ENCODE results near the gene MACROD2.

The MACROD2 gene

GRCh38 chr20:14526891-14527290 lies 531.6 kb downstream of the MACROD2 start:
- DNase-seq (ENCODE audit: low spot score): no peak

DNA sequence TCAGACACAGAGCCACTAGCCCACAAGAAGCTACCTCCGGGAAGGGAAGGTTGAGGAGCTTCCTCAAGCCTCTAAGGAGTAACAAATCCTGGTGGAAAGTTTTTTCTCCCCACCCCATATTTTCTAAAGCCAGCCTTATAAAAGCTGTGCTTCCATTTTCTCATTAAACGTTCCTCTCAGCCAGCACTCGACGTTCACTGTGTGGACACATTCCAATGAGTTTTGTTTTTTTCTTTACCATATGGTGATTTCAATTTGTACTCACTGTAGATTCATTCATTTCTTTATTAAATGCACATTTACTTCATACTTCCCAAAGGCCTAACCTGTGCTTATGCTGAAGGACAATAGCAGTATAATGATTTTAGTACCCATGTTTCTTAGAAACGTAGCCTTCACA lies 536.5 kb downstream of the MACROD2 start:
- no peak for DNase-seq (ENCODE audit: low spot score)

DNA sequence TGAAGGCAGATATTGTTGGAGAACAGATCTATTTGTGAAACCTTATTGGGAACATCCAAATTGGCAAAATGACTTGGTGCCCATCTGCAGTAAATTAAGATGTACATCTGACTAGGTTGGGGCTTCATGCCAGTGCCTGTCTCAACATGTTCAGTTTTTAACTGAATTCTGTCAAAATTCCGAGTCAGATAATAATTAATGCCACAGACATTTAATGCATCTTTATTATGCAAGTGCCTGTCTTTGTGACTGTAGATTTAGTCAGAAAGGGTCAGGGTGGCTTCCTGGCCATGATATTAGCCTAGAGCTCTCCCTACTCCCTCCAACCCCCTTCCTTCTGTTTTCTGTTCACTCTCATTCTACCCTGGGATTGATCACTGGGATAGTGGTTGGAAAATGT lies 541.4 kb downstream of the MACROD2 start:
- DNase-seq (ENCODE audit: low spot score): no peak

DNA sequence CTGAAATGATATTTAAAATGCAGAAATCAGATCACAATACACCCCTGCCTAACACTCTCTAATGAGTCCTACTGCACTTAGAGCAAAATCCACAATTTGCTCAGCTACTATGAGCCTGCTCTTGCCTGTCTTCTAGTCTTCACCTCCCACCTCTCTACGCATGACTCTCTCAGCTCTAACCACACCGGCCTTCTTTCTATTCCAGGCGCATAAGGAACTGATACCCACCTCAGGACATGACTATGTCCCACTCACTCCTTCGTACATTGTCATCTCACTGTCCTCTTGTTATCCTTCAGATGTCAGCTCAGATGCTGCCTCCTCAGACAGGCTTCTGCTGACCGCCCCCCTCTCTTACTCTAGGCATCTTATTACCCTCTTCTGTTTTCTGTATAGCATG lies 543.1 kb downstream of the MACROD2 start:
- no peak for DNase-seq (ENCODE audit: low spot score)

DNA sequence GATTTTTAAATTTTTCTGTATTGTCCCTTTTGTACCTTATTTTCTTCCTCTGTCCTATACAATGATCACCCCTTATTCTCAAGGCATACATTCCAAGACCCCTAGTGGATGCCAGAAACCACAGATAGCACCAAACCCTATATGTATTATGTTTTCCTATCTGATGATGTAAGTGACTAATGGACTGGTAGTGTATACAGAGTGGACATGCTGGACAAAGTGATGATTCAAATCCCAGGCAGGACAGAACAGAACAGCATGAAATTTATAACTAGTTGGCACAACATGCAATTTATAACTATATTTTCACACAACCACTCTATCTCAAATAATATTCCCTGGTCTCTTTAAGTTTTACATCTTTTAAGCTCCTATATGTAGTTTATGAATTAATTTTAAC lies 547.7 kb downstream of the MACROD2 start:
- no peak for DNase-seq (ENCODE audit: low spot score)

DNA sequence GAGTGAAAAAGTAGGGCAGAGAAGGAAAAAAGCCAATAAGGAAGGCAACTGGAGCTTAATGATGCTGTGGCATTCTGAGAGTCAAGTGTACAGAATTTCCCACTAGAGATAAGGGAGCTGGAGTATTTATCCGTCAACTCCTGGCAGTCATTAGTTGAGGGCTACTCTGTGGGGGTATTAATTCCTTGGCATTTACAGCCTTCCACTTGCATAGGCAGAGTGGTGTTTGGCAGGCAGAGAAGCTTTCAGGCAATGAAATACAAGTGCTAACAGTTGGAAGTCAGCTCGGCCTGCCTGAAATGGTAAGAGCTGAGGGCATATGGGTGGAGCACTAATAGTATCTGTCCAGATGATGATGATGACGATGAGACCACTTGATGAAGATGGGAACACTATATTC lies 549.4 kb downstream of the MACROD2 start:
- no peak for DNase-seq (ENCODE audit: low spot score)

GRCh38 chr20:14550655-14551054 lies 555.3 kb downstream of the MACROD2 start:
- no peak for DNase-seq (ENCODE audit: low spot score)

GRCh38 chr20:14553774-14554534 lies 558.6 kb downstream of the MACROD2 start:
- no peak for DNase-seq (ENCODE audit: low spot score)

DNA sequence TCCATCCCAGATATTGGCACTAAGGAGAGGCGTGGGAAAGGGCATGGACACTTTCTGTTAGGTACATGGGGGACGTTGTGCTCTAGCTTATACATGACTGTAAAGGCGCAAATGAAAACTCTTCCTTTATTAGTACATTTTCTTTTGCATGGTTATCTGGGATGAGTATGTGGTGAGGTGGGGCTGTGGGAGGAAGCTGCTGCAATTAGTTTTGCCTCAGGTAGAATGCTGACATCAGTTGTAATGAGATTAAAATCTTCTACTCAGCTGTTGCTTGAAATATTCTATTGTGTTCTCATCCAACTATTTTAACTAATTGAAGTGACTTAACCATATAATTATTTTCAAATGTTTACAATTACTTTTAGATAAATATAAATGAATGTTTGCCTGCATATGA lies 560.4 kb downstream of the MACROD2 start:
- DNase-seq (ENCODE audit: low spot score): no peak

DNA sequence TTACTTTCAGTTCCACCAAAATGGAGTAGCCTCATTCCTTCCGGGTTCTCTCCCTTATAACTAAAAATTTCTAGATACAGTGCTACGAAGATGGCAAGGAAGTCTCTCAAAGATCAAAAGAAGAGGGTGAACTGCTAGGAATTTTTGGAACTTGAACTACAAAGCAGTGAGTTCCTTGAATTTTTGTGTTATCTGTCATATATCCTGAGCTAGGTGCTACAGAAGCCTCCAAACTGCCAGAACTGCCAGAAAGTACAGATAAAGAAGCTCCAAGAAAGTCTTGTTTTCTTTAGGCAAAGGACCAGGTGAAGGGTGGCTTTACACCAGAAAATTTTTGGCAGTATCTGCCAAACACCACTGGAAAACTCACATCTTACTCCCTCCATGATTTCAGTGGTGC lies 560.9 kb downstream of the MACROD2 start:
- no peak for DNase-seq (ENCODE audit: low spot score)

- DNase-seq (ENCODE audit: low spot score): no peak
Observed at GRCh38 chr20:14559612-14560011, 564.3 kb downstream of the MACROD2 start.

- no peak for DNase-seq (ENCODE audit: low spot score)
Observed at GRCh38 chr20:14561741-14562221, 566.5 kb downstream of the MACROD2 start.

DNA sequence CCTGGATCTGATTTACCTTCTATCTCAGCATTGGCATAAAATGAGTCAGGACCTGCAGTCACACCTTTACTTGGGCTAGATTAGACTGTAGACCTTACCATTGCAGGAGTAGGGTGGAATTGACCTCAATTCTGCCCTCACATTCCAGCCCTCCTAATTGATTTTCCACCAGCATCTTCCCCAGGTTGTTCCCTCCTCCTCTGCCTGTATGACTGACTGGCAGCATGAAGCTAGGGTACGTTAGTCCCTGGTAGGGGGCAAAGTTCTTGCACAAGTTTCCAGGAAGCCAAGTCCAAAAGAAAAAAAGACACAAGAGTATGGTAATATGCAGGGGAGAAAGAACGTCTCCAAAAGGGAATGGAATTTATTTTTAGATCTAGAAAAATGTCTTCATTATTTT lies 567.7 kb downstream of the MACROD2 start:
- no peak for DNase-seq (ENCODE audit: low spot score)

DNA sequence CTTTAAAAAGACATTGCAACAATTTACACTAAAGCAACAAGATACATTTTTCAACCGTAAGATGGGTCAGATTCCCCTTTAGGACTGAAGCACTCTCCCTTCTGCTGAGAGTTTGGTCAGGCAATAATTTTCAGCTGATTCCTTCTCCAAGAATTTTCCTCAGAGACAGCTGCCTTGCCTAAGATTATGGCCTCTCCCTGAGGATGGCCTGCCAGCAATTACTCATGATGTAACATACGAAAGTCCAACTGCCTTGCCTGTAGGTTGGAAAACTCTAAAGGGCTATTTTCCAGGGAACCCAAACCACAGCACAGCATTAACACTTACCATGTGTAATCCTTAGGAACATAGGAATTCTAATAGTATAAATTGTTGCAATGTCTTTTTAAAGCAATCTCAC lies 571.2 kb downstream of the MACROD2 start:
- DNase-seq (ENCODE audit: low spot score): no peak

GRCh38 chr20:14568225-14568624 lies 572.9 kb downstream of the MACROD2 start:
- no peak for DNase-seq (ENCODE audit: low spot score)

DNA sequence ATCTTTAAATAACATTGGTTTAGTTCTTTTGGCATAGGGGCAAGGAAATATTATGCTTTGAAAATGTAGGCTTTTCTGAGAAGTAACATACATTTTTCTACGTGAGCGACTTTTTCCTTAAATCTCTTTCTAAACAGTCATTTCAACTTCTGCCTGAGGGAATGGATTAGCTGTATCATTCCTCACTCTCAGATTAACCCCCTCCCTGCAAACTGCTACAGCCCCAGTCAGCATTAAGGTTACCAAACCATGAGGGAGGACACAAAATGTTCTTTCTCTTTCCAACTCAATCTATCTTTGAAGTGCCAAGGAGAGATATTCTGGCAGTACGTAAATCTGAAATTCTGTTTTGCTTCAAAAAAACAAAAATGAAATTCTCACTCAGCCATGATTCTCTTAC lies 573.4 kb downstream of the MACROD2 start:
- no peak for DNase-seq (ENCODE audit: low spot score)

DNA sequence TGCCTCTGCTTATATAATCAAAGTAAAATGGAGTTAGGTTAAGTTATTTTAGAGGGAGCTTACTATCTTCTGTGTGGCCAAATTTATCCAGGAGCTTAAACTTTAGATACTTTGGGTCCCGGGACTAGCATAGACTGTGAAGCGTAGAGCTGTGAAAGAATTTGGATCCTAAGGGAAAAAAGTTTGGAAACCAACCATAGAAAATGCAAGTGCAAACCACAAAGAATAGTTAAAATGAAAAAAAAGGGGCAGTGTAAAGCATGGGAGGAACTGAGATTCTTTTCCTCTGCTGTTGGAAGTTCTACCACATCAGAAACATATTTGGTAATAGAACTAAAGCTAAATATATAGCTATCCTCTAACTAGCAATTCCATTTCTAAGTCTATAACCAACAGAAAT lies 574.3 kb downstream of the MACROD2 start:
- no peak for DNase-seq (ENCODE audit: low spot score)

- DNase-seq (ENCODE audit: low spot score): no peak
Observed at GRCh38 chr20:14570811-14571210, 575.5 kb downstream of the MACROD2 start.

- DNase-seq (ENCODE audit: low spot score): no peak
Observed at GRCh38 chr20:14573676-14574075, 578.4 kb downstream of the MACROD2 start.

DNA sequence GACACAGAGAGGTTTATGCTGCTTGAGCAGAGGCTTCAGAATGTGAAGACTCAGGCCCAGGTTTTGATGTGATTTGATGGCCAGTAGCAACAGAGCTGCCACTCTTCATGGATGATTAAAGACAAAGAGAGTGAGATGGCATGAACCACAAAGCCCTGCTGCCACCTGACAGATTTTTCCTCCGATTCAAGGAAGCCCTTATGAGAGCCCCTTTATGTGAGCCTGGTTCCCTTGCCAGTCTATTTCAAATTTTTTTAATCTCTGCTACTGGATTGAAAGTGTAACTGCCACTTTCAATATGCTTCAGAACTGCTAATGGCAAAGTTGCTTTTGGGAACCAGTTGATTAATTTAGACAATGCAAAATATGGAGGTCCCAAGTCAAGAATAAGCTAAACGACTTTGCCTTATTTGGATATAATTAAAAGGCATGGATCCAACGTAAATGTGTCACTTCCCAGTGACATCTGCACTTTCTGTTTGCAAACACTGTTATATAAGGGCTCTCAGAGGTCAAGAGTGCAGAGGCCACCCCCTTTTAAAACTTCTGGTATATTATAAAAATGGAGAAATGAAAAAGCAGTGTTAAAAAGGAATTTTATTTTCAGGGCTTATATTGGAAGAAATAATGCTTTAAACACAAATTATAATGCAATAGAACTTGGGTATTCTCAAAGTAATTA lies 581.0 kb downstream of the MACROD2 start:
- no peak for DNase-seq (ENCODE audit: low spot score)

- no peak for DNase-seq (ENCODE audit: low spot score)
Observed at GRCh38 chr20:14580418-14581074, 585.2 kb downstream of the MACROD2 start.

DNA sequence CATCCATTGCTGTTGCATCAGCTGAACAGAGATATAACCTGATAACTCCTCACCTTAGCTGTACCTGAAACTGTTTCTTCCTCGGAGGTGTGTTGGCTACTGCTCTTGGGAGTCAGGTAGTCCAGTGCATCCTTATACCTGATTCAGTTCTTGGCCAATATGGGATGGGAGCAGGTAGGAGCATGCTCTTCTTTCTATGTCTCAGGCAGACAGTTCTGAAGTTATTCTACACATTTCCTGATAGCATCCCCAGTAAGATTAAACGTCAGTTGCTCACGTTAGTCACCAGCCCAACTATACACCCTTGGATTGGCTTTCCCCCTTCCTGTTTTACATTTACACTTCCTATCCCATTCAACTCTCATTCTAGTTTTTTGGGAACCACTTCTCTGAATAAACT lies 586.4 kb downstream of the MACROD2 start:
- no peak for DNase-seq (ENCODE audit: low spot score)

- no peak for DNase-seq (ENCODE audit: low spot score)
Observed at GRCh38 chr20:14582855-14583254, 587.5 kb downstream of the MACROD2 start.
